SK-N-MC (cell line): ENCODE results near the gene ZNRF3.

Source experiments
- EZH2 ChIP-seq: fragments of 200-600 bp; sonication (generic); IDR thresholded peaks from one replicate; pipeline ENCODE4 v1.6.1; 2017; ENCODE audit warnings: antibody characterized with exemption
- FOXP2 ChIP-seq: optimal IDR thresholded peaks from 2 replicates; pipeline ENCODE3; 2011; ENCODE audit warnings: mild to moderate bottlenecking, moderate library complexity; ENCODE audit not compliant: insufficient read depth; ENCODE audit errors: extremely low read length, control extremely low read depth
- POLR2AphosphoS5 ChIP-seq: IDR thresholded peaks from 2 replicates; pipeline ENCODE4 v1.6.1; 2012; ENCODE audit warnings: mild to moderate bottlenecking, low read depth, low read length, borderline replicate concordance

DNA sequence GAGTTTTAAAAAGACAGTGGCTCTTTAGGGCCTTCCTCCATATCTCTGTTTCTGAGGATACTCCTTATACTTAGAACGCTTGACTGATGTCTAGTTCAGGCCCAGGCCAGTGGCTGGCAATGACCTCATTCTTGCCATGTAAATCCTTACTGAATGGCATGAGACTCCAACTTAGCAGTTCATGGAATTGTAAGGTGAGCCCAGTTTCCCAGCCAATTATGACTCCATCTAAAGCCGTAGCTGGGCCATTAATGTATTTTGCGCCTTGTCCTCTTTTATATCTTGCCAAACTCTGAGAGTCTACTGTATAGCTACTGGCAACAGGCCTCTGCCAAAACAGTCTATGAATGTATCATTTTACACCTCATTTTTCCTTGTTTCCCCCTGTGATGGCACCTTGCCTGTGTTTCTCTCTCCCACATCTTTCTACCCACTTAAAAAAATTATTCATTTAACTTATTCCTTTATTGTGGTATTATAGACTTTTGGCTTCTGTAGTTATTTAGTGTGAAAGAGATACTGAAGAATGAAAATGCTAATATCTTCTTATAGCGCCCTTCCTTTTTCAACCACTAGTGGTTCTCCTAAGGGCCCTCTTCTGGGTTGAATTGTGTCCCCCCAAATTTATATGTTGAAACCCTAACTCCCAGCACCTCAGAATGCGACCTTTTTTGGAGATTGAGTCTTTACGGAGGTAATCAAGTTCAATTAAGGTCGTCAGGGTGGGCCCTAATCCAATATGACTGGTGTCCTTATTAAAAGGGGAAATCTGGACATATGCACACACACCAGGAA, 67.4 kb downstream of the ZNRF3 start:
- TF ChIP-seq POLR2AphosphoS5 (no peak), EZH2 (no peak), FOXP2 (no peak)
